Lower leg skin (tissue), 4 donors: ENCODE data around the gene S1PR3. TPM values are rescaled to one million over a fixed set of nuclear protein-coding genes. Genes with fewer than 3 reads are reported as not detected.

Experiments used
- DNase-seq, 2 donors: peaks; one replicate each; pipeline ENCODE4 v3.0.0-alpha.2; 2019; ENCODE audit warnings: low spot score in 2 of 2
- H3K4me3 ChIP-seq: fragments of 200-600 bp; sonication (generic); 2 replicates; pipeline ENCODE4 v1.5.1; 2017; ENCODE audit warnings: mild to moderate bottlenecking, low read depth; ENCODE audit not compliant: poor library complexity, severe bottlenecking
- POLR2A ChIP-seq, 2 donors: fragments of 450-650 bp; IDR thresholded peaks; one replicate each; pipeline ENCODE4 v1.6.1; 2016 to 2017; ENCODE audit warnings: antibody characterized with exemption in 2 of 2, mild to moderate bottlenecking in 1 of 2, moderate library complexity in 1 of 2
- WGBS, 2 donors: methylation state at CpG; one replicate each; pipeline ENCODE4 v1.1.5; 2018; 5-methylcytosine and 5-hydroxymethylcytosine counted together
- intact Hi-C: fragments of 100-400 bp; cut with DNase I; formaldehyde crosslinking; loops from one replicate; pipeline ENCODE4 v1.15.0; 2023; ENCODE audit warnings: low total_unique reads
- total RNA-seq, 4 donors: library from RNA; depleted of rRNA; stranded (reverse); fragments of >200 nt; gene quantifications; one replicate each; pipeline ENCODE4 v1.1.0, GENCODE V29; 2016
- TF ChIP-seq, protein P1 (sequence below), 3 donors: fragments of 450-650 bp; IDR thresholded peaks; one replicate each; pipeline ENCODE4 v1.5.1; 2016; ENCODE audit warnings: antibody characterized with exemption in 3 of 3, mild to moderate bottlenecking in 3 of 3, moderate library complexity in 2 of 3

Gene S1PR3
- total RNA-seq, 4 donors from 2014 or later: 3.1 to 10.9 (median 7.2) TPM

GRCh38 chr9:89026876-89027275 is 35.6 kb downstream of the S1PR3 start:
- TF ChIP-seq POLR2A (IDR thresholded peaks at IDR 0.05): no peak
- TF ChIP-seq, protein P1, sequence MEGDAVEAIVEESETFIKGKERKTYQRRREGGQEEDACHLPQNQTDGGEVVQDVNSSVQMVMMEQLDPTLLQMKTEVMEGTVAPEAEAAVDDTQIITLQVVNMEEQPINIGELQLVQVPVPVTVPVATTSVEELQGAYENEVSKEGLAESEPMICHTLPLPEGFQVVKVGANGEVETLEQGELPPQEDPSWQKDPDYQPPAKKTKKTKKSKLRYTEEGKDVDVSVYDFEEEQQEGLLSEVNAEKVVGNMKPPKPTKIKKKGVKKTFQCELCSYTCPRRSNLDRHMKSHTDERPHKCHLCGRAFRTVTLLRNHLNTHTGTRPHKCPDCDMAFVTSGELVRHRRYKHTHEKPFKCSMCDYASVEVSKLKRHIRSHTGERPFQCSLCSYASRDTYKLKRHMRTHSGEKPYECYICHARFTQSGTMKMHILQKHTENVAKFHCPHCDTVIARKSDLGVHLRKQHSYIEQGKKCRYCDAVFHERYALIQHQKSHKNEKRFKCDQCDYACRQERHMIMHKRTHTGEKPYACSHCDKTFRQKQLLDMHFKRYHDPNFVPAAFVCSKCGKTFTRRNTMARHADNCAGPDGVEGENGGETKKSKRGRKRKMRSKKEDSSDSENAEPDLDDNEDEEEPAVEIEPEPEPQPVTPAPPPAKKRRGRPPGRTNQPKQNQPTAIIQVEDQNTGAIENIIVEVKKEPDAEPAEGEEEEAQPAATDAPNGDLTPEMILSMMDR (IDR thresholded peaks at IDR 0.05): no peak
- intact Hi-C loops: no loop called here
- no peak for DNase-seq
- H3K4me3 ChIP-seq: no peak overlapping the region
- 55 to 68% methylated on average over 3 of the region's 3 CpGs for WGBS, 2 donors

DNA sequence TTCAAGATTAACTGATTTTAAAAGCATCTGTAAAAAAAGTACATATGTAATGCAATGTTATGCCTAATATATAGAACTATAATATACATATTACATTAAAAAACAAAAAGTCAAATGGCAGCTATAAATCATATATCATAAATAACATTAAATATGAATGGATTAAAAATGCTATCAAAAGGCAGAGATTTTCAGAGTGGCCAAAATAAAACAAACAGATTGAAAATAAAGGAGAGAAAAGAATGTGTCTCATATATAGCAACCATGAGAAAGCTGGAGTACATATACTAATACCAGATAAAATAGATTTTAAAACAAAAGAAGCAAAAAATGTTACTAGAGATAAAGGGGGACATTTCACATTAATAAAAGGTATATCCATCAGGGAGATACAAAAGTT is 38.5 kb downstream of the S1PR3 start:
- H3K4me3 ChIP-seq: no peak overlapping the region
- TF ChIP-seq, protein P1 (IDR thresholded peaks at IDR 0.05): no peak
- TF ChIP-seq POLR2A (IDR thresholded peaks at IDR 0.05): no peak
- intact Hi-C loops: no loop called here
- no peak for DNase-seq

DNA sequence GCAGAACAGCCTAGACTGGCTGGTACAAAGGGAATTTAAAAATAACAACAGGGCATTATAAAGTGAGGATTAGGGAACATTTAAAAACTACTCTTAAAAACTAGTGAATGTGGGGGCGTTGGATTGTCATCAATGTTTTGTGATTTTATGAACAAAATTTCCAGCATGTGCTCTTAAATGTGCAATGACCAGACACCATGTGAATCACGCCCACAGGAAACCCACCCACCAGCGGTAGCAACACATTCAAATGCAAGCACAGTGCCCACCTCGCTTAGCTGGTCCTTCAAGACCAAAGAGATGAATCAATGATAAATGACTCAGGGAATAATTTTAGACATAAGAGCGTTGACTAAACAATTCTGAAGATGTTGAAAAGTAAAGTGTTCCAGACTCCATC is 40.9 kb downstream of the S1PR3 start:
- no peak overlapping the region for H3K4me3 ChIP-seq
- intact Hi-C loops: no loop called here
- TF ChIP-seq, protein P1 (IDR thresholded peaks at IDR 0.05): no peak
- no peak for TF ChIP-seq POLR2A (IDR thresholded peaks at IDR 0.05)
- 81% methylated on average over 5 of the region's 5 CpGs for WGBS, 2 donors
- DNase-seq: no peak

GRCh38 chr9:89032661-89033060 is 41.4 kb downstream of the S1PR3 start:
- no peak for DNase-seq
- intact Hi-C loops: no loop called here
- TF ChIP-seq, protein P1 (IDR thresholded peaks at IDR 0.05): no peak
- TF ChIP-seq POLR2A (IDR thresholded peaks at IDR 0.05): no peak
- 61 to 74% methylated on average over 5 of the region's 5 CpGs for WGBS, 2 donors
- no peak overlapping the region for H3K4me3 ChIP-seq

DNA sequence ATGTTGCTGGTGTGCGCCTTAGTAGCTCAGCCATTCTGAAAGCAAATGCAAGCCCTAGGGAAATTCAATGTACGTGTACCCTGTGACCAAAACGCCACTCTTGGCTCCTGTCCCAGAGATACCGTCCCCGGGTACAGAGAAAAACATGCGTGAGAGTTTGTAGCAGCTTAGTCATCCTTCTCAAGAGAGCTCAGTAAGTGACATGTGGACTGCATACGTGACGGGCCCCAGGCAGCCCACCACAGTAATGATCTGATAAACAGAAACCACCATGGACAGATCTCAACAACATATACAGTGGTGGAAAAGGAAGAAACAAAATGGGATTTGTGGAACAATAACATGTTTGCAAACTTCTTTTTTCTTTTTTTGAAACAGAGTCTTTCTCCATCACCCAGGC is 45.1 kb downstream of the S1PR3 start:
- peak in 1 of 2 donors; percentile 77 for DNase-seq
- 41 to 50% methylated on average over 8 of the region's 8 CpGs for WGBS, 2 donors
- TF ChIP-seq, protein P1 (IDR thresholded peaks at IDR 0.05): no peak
- no peak for TF ChIP-seq POLR2A (IDR thresholded peaks at IDR 0.05)
- H3K4me3 ChIP-seq: no peak overlapping the region
- intact Hi-C loops: no loop called here

DNA sequence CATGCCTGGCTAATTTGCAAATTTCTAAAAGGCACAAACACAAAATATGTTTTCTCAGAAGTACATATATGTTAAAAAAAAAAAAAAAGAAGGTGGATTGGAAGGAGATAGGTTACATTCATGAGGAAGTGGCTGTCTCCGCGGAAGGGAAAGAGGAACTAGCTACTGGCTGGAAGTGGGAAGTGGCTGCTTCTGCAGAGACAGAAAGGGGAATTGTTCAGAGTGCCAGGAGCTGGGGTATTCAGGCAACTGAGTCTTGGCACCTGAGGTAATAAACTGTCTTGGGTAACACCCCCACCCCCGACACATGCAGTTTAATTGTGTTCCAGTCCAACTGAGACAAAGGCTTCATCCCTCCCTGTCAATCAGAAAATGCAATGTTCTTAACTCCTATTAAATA is 45.6 kb downstream of the S1PR3 start:
- no peak for TF ChIP-seq POLR2A (IDR thresholded peaks at IDR 0.05)
- TF ChIP-seq, protein P1 (IDR thresholded peaks at IDR 0.05): no peak
- DNase-seq: peak in 1 of 2 donors; percentile 82
- 61 to 79% methylated on average over 3 of the region's 3 CpGs for WGBS, 2 donors
- intact Hi-C loops: no loop called here
- H3K4me3 ChIP-seq: no peak overlapping the region
